Left renal pelvis (tissue), 4 donors: ENCODE measurements around the gene ITGA2. TPM values are rescaled to one million over a fixed set of nuclear protein-coding genes. Genes with fewer than 3 reads are reported as not detected.
"Not testable (repeated sequence)": the region's sequence is repeated elsewhere in the genome, so short reads cannot be mapped to it uniquely, and the experiment has no call there.

Source experiments
- DNase-seq, 4 donors: peaks; one replicate each; pipeline ENCODE4 v3.0.0-alpha.2; 2013; ENCODE audit warnings: low read depth in 4 of 4, low spot score in 3 of 4
- polyA plus RNA-seq, 4 donors: library from polyadenylated mRNA; unstranded; fragments of 120-200 nt; gene quantifications; one replicate each; pipeline ENCODE4 v1.2.1, GENCODE V29; 2013; ENCODE audit not compliant: insufficient read length in 4 of 4

Gene ITGA2
- polyA plus RNA-seq = 10 to 100 TPM in 3 of 4 donors, 1 to 10 TPM in 1; 8.3 to 33.8 (median 27.1) TPM

GRCh38 chr5:52989025-52989780 is at the start of gene ITGA2:
ITGA2 (plus strand) TSS chr5:52989352; CDS start chr5:52989469, 117 bp downstream.
- no peak for DNase-seq

DNA sequence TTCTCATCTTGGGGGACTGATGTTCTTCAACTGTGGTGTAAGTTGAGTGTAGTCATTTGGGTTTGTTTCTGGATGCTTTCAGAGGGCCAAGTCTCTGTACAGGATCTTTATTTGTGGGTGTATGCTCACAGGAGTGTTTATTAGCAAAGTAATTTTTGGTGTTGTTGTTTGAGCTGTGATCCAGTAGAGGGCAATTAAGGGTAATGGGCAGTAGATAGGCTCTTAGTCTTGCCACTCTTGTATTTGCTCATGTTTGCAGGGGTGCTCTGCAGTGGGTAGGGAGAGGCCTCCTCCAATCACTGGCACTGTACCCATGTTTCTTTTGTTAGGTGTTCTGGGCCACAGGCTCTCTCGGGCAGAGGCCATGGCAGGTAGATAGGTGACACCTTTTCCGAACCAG is 45.9 kb upstream of the ITGA2 start:
- no peak for DNase-seq

- DNase-seq = no peak
Observed at GRCh38 chr5:52943808-52944207, 45.3 kb upstream of the ITGA2 start.

- no peak for DNase-seq
Observed at GRCh38 chr5:52945040-52945439, 44.1 kb upstream of the ITGA2 start.

- no peak for DNase-seq
Observed at GRCh38 chr5:52947208-52947607, 41.9 kb upstream of the ITGA2 start.

GRCh38 chr5:52947851-52948250 is 41.3 kb upstream of the ITGA2 start:
- no peak for DNase-seq

GRCh38 chr5:52948418-52949076 is 40.6 kb upstream of the ITGA2 start:
- DNase-seq = peak in 3 of 4 donors; percentile 31 to 45 (median 31)

DNA sequence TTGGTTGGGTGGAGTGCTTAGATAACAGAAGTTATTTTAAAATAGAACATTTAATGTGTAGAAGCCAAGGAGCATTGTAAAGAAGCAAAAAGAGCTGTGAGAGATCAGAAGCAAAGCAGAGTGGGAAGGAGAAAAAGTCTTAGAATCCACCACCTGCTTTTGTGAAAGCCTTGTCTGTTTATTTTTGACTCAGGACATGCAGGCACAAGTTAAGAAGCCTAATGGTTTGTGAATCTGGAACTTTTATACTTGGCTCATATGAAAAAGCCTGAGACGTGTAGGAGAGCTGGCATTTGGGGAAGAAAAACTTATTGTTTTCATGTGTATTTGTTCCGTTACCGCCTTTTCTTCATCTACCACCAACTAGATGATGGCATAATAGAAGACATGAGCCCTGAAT is 38.5 kb upstream of the ITGA2 start:
- no peak for DNase-seq

- no peak for DNase-seq
Observed at GRCh38 chr5:52952483-52952882, 36.7 kb upstream of the ITGA2 start.

GRCh38 chr5:52956014-52956413 is 33.1 kb upstream of the ITGA2 start:
- no peak for DNase-seq

- no peak for DNase-seq
Observed at GRCh38 chr5:52956915-52957747, 32.0 kb upstream of the ITGA2 start.

DNA sequence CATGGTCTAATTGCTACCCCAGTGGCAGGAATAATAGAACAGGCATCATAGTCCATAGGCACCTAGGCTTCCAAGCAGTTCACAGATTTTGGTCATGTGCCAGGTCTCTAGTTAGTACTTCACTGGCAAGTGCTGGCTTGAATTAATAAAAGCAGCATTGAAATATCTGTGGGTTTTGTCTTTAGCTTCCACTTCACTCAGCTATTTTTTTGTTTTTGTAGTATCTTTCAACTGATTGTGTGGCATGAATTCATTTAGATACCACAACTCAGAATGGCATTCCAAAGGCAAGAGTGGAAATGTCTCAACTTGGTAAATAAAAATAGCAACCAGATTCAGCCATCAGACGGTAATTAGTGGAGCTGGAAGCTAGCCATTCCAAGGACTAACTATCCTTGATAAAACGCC is 27.9 kb upstream of the ITGA2 start:
- no peak for DNase-seq

- DNase-seq = no peak
Observed at GRCh38 chr5:52963636-52964035, 25.5 kb upstream of the ITGA2 start.

DNA sequence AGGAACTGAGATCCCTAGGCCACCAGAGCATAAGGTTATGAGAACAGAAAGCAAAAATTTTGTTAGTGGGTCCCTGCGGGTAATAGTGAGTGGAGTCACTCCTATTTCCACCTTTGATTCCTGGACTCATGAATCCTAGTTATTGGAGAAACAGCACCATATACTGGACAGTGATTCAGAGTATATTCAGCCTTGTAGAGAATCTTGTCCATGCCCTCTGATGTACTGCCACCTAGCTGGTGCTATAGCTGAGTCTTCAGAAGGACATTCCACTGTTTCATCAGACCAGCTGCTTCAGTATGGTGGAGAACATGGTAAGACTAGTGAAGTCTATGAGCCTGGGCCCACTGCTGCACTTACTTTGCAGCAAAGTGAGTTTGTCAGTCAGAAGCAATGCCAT is 25.0 kb upstream of the ITGA2 start:
- DNase-seq = no peak

DNA sequence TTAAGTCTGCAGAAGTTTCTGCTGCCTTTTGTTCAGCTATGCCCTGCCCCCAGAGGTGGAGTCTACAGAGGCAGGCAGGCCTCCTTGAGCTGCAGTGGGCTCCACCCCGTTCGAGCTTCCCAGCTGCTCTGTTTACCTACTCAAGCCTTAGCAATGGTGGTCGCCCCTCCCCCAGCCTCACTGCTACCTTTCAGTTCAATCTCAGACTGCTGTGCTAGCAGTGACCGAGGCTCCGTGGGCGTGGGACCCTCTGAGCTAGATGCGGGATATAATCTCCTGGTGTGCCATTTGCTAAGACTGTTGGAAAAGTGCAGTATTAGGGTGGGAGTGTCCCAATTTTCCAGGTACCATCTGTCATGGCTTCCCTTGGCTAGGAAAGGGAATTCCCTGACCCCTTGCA is 13.0 kb upstream of the ITGA2 start:
- not testable (repeated sequence) for DNase-seq

DNA sequence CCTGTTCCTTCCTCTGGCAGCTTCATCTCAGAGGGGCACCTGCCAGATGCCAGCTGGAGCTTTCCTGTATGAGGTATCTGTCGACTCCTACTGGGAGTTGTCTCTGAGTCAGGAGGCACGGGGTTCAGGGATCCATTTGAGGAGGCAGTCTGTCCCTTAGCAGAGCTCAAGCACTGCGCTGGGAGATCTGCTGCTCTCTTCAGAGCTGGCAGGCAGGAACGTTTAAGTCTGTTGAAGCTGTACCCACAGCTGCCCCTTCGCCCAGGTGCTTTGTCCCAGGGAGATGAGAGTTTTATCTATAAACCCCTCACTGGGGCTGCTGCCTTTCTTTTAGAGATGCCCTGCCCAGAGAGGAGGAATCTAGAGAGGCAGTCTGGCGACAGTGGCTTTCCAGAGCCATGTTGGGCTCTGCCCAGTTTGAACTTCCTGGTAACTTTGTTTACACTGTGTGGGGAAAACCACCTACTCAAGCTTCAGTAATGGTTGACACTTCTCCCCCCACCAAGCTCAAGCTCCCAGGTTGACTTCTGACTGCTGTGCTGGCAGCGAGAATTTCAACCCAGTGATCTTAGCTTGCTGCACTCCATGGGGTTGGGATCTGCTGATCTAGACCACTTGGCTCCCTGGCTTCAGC is 11.8 kb upstream of the ITGA2 start:
- no peak for DNase-seq

- no peak for DNase-seq
Observed at GRCh38 chr5:52981507-52981906, 7.6 kb upstream of the ITGA2 start.

DNA sequence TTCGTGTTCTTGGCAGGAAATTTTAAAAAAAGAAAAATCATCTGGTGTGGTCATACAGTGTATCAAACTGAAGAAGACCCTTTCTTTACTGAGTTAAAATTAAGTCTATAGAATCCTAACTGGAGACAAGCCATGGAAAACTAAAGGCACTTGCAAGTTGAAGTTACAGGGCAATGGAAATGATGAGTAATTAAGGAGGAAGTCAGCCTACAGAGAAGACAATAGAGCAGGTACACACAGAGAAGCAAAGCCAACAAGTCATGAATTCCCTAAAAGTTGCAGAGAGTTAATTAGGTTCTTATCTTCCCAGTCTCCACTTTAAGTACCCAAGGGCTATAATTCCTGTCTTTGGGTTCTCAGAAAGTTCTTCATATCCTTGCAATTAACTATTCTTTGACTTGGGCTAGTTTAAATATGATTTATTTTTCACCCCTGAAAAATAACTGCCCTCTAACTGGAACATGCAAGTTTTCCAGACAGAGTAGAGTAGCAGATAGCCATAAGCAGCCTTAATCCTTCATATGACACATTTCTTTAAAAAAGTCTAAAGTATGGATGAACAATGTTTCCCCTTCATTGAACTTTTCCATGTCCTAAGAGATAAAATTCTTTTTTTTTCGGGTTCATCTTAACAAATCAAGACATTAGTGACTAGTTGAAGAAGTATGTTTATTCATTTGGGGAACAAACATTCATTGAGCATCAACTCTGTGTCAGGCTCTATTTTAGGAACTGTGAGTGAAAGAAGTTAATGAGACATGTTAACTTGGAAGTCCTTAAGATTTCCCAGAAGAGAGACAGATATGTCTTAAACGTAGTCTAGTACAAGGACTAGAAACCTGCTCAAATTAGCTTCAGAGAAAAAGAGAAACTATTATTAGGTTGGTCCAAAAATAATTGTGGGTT is 5.2 kb upstream of the ITGA2 start:
- no peak for DNase-seq

DNA sequence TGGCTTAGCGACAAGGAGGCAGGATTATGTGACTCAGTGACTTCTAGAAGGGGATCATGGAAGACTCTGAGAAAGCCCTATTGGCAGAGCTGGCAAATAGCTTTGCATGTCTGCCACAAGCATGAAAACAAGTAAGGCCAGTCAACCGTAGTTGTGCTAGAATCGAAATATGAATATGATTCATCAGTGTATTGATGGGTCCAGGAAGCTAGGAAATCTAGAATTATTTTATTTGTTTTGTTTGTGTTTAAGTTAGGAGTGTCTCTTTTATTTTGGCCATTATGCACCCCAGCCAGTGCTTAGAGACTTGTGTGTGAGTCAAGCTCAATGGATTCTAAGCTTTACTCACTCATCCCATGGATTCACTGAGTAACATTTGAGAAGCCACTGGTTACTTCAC is 3.8 kb upstream of the ITGA2 start:
- DNase-seq = no peak
